NCI-H345 treated with DMSO at 0.1 percent for 48 hours (cell line): Measurements from ENCODE around the gene ATG9A.

Source experiments
- DNase-seq: peaks from one replicate; lab custom pipeline; 2025; ENCODE audit not compliant: unreplicated experiment; lab: John Stamatoyannopoulos, UW

ATG9A gene

DNA sequence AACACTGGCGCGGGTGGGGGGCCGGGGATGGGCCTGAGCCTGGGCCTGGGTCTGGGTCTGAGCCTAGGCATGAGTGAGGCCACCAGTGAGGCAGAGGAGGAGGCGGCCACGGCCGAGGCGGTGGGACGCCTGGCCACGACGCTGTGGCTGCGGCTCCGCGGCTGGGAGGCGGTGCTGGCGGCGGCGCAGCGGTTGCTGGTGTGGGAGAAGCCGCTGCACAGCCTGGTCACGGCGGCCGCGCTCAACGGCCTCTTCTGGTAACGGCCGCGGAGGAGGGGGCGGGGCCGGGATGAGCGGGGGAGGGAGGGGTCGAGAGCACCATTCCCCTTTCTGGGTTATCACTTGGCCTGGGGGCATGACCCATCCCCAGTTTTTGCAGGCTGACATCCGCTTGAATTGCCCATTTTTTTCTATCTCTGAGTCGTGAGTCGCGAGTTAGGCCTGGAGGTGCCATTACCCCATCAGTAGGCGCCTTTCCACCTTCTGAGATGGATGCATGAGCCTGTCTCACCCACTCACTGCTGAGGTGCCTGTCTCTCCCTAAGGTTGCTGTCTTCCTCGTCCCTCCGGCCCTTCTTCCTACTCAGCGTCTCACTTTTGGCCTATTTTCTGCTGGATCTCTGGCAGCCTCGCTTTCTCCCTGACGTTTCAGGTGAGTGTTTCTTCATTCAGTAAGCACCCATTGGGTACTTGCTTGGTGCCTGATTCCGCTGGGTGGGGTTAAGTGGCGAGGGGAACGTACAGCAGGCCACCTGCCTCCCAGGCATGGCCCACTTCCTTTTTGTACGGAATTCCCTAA lies 50.9 kb downstream of the ATG9A start:
- DNase-seq: no peak

DNA sequence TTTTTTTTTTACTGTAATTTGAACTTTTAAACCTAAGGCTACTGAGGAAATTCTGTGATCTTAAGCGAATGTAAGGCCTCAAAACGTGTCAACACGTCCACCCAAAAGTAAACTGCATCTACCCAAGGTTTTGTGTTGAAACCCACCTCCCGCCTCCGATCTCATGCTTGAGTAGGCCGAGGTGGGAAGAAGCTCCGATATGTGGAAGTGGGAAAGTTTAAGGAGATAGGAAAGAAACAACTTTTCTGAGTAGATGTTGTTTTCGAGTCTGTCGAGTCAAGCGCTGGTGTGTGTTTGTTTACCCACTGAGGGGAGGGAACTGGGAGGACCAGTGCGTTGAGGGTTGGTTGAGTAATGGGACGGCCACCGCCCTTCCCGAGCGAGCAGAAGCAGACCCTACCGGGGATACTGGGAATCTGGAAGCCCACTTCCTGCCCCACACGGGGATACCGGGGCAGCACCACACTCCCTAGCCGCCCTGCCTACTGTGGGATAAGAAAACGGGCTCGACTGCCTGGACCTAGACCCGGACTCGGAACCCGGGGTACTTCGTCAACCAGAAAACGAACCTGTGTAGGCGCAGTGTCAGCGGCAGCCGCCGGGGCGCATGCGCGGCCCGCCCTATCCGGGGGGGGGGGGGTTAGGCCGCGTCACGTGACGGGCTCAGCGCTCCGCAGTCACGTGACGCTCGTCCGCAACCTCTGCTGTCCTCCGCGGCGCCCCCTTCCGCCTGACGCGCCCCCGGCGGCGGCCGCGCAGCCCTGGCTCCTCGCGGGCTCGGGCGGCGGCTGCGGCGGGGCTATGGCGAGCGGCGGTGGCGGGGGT lies 51.7 kb downstream of the ATG9A start, which contains the start of gene RETREG2:
RETREG2 (plus strand) TSS at position 724 of the 825 bp plus-strand sequence; CDS start at position 802, 78 bp downstream.
- peak; percentile 78 for DNase-seq

DNA sequence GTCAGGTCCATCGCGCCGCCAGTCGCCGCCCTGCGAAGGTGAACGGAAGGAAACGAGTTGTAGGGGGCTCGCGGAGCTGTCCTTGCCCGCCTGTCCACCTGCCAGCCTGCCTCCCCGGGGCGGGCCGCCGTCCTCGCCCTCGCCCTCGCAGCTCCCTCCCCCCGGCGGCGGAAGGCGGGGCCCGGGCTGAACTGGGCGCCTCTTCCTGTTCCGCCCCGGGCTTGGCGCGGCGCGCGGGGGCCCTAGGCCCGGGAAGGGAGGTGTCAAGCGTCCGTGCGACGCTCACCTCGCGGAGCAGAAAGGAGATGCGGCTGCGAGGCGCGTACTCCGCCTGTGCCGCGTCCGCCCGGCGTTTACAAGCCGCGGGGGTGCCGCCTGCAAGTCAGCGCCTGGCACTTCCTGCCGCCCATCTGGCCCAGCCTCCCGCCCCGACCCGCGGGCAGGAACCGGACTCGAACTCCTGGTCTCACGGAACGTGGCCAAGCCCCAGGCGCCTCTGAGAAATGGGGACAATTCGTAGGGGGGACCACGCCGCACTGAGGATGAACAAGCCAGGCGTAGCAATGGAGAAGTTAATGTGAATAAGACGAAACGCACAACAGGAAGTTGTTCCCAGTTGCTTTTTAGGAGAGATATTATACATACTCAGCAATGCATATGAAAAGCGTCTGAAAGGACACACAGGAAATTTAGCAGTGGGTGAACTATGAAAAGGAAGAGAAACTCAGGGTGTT lies 52.5 kb downstream of the ATG9A start, which contains the start of gene CNPPD1:
CNPPD1 (minus strand) TSS at position 108 of the 734 bp plus-strand sequence; CDS start at position 11, 97 bp downstream.
- DNase-seq: peak; percentile 63

DNA sequence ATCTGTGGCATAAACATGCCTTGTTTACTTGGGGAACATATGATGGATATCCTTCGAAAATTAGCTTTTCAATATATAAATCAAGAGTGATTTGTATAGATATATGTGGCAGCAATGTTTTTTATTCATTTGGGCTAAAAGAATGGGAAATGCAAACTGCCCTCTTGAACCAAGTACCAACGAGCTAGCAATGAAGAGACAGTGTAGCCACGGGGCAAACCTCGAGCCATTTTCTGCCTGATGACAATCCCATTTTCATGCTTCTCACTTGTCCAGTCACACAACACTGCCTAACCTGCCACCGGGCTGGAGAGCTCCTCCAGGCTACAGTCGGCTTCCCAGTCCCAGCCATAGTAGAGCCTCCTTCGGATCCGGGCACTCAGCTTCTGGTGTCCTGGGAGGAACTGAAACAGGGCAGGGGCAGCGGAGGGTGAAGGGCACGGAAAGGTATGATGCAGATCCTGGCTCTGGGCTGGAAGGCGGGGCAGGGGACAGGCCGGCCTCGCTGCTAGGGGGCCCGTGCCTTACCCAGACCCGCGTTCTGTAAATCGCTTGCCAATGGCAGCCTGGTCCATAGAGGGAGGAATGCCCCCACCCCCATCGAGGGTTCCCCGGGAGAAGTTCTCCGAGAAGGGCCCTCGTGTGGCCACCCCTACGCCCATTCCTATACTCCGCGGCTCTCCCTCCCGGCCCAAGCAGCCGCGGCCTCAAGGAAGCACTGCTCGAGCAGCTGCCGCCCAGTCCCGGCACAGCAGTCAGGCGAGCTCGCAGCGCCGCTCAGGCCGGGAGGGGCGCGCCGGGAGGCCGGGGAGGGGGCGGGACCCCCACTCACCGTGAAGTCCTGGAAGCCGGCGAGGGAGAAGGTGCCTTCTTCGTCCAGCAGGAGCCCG lies 53.3 kb downstream of the ATG9A start:
- no peak for DNase-seq

DNA sequence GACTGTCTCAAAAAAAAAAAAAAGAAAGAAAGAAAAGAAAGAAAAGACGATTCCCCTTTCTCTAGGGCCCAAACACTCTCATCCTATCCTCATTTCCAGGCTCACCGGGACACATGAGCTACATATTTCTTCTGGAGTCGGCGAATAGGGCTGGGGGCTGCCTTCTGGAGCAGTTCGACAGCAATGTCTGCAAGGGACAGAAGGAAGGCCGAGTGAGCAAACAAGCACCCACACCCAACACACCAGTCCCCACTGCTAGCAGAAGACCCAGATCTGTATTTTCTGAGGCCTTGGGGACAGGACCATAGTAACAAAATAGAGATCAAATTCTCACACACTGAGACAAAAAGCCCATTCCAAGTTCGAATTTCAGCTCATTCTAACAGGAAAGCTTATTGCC lies 54.0 kb downstream of the ATG9A start:
- no peak for DNase-seq

DNA sequence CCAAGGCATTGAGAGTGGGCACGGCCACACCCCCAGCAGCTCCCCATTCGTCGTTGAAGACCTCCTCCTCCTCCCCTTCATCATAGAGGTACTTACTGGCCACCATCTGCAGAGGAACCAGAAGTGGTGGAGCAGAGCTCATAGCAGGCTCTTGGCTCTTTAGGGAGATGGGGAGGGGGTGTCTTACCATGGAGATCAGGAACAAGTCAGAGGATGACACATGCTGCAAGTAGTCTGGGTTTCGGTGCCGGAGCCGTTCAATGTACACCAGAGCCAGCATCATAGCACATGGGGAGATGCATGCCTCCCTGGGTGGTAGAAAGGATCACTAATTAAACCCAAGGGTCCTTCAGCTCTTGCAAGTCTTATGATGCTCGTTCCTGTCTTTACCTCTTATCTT lies 54.6 kb downstream of the ATG9A start:
- DNase-seq: no peak

DNA sequence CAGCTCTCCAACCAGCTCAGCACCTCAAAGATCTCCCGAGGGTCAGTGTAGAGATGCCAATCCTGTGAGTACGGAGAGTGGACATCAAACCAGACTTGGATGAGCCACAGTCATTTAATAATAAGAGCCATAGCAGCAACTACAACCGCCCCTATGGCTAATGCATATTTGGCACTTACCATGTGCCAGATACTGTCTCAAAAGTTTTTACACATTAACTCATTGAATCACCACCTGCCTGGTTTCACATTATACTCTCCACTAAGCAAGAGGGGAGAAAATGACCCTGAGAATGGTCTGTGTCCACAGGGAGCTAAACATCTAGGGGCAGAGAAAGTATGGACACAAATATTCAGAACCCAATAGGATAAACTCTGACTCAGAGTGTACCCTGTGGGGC lies 55.3 kb downstream of the ATG9A start:
- no peak for DNase-seq

DNA sequence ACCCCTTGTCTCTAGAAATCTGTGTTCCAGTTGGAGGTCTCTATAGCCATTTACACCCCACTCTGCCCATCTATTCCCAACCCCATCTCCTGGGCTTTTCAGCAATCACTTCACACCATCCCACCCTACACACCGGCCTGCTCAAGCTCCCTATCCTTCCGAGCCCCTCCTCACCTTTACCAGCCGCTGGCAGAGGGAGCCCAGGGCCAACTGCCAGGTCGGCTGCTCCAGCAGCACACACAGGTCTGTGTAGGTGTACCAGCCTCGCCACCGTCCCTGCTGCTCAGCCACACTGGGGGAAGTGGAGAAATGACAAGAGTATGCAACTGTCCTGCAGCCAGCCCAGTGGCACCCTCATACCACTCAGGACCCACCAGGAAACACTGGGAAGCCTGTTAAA lies 56.3 kb downstream of the ATG9A start:
- no peak for DNase-seq

DNA sequence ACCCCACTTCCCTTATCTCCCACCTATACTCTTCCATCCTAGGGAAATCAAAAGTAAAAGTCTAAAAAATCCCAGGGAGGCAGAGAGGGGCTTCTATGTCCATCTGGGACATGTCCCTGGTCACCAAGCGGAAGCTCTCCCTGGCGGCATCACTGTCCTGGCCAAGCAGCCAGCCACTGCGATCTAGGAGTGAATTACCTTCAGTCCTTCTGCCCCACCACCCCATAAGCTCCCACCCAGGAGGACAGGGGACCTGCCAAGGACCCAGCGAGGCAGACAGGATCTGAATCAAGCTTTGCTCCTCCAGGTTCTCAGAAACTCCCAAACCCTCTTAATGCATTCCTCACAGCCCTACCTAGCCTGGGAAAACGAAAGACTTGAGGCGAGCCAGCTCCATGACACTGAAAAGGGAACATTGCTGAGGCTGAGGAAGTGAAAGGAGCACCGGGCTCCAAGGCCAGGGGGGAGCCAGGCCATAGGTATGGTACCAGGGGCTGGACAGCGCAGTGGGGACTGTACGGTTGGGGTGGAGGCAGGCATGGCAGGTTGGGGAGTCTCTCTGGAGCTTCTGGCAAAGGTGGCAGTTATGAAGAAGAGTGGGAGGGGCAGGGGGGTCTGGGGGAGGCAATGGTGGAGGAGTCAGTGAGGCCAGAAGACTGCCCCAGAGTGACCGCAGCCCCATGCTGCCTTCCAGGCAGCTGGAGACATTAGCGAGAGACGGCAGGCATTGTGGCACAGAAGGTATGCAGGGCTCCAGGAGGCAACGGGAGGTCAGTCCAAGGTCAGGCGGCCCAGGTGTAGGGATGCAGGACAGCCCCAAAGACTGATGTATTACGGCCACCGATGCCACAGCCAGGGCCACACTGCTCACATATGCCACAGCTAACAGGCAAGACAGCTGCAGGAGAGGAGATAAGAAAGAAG lies 56.9 kb downstream of the ATG9A start:
- DNase-seq: no peak

DNA sequence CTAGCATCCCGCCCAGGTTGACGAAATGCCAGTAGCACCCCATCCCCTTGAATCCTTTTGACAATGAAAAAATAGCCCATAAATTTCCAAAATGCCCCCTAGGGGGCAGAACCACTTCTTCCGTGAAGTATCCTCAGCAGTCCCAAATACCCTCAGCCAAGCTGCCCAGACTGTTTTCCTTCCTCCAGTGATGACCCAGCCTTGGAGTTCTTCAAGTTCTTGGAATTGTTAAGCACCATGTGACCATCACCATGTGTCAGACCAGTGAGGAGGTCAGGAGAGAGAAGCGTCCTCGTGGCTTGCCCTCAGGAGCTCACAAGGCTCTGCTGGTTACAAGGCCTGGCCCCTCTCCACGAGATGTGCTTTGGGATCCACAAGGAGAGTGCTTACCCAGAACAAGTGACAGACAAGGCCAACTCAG lies 58.2 kb downstream of the ATG9A start:
- no peak for DNase-seq

DNA sequence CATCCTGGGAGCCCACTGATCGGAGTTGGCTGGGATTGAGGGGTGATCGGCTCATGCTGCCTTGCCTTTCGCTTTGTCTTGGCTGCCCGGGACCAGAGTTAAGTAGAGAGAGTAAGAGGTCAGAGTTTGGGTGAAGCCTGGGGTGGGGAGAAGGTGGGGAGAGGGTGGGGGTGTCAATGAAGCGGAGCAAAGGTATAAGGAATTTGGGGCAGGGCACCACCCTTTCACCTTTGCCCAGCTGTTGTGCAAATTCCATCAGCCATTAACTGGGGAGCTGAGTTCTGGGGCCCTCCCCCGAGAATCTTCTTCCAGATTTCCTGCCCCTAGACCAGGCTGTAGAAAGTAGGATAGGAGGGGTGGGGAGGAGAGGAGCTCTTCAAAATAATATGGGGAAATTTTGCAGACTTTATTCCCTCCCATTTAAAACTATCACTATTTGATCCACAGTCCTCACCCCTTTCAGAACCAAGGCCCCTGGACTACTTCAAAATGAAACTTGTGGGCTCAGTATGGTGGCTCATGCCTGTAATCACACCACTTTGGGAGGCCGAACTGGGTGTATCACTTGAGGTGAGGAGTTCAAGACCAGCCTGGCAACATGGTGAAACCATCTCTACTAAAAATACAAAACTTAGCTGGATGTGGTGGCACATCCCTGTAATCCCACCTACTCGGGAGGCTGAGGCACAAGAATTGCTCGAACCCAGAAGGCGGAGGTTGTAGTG lies 59.3 kb downstream of the ATG9A start, which contains the start of gene SLC23A3:
SLC23A3 (minus strand) TSS at position 100 of the 725 bp plus-strand sequence; CDS start at position 55, 45 bp downstream.
- DNase-seq: no peak
